Epithelial cell of proximal tubule (primary cell): ENCODE results near the gene UGT1A4. TPM values are rescaled to one million over a fixed set of nuclear protein-coding genes. Genes with fewer than 3 reads are reported as not detected.
"Not testable (repeated sequence)": the region's sequence is repeated elsewhere in the genome, so short reads cannot be mapped to it uniquely, and the experiment has no call there.

Experiments
- DNase-seq: peaks from one replicate; pipeline ENCODE4 v3.0.0-alpha.2; 2011; ENCODE audit warnings: low read depth
- H3K4me3 ChIP-seq: 2 replicates; pipeline ENCODE4 v1.5.1; 2011; ENCODE audit warnings: low read depth, mild to moderate bottlenecking, low read length
- total RNA-seq: library from RNA; depleted of rRNA; stranded (reverse); fragments of >200 nt; gene quantifications from 2 replicates; pipeline ENCODE4 v1.2.3, GENCODE V29; 2015
- TF ChIP-seq, protein P1 (sequence below): conservative IDR thresholded peaks from 2 replicates; pipeline ENCODE4 v1.5.1; 2012; ENCODE audit warnings: low read depth, mild to moderate bottlenecking, low read length

Gene UGT1A4
- total RNA-seq, 1 donor from 2014 or later, result not detected

DNA sequence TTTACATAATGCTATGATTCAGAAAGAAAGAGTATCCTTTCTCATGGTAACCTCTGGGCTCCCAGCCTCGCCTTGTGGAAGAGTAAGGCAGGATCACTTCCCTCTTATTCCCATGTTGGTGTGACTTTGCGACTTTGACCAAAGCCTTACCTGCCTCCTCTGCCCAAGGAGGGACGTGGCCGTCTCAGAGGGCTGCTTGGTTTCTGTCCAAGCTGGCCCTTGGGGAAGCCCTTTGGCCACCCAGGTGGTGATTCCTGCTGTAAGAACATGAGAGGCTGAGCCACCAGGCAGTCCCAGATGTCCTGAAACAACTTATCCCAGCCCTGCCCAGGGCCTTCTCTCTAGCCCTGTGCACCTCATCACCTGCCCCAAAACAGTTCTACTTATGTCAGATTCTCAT is 19.8 kb upstream of the UGT1A4 start:
- no peak overlapping the region for H3K4me3 ChIP-seq
- no peak for DNase-seq
- TF ChIP-seq, protein P1, sequence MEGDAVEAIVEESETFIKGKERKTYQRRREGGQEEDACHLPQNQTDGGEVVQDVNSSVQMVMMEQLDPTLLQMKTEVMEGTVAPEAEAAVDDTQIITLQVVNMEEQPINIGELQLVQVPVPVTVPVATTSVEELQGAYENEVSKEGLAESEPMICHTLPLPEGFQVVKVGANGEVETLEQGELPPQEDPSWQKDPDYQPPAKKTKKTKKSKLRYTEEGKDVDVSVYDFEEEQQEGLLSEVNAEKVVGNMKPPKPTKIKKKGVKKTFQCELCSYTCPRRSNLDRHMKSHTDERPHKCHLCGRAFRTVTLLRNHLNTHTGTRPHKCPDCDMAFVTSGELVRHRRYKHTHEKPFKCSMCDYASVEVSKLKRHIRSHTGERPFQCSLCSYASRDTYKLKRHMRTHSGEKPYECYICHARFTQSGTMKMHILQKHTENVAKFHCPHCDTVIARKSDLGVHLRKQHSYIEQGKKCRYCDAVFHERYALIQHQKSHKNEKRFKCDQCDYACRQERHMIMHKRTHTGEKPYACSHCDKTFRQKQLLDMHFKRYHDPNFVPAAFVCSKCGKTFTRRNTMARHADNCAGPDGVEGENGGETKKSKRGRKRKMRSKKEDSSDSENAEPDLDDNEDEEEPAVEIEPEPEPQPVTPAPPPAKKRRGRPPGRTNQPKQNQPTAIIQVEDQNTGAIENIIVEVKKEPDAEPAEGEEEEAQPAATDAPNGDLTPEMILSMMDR, result no peak

DNA sequence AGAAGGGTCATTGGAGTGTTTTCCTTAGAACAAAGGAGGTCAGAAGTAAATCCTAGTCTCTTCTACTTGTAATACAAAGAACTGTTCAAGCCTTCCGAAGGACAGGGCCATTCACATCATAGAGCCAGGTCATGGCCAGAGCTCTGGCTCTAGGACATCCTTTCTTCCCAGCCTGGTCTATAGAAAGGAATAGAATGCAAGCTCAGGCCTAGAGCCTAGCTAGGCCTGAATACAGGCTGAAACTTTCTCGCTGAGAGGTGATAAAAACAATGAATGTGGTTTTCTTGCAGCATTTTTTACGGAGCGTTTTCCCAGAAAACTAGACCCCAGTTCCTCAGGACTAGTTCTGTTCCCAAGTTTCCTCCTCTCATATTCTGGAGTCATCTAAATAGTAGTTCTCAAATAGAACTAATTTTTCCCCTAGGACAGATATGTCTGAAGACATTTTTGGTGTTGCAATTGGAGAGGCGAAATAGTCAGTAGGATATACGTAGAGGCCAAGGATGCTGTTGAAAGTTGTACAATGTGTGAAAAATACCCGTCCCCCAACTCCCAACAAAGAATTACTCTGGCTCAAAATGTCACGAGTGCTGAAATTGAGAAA is 19.0 kb upstream of the UGT1A4 start:
- TF ChIP-seq, protein P1, result no peak
- DNase-seq, result no peak
- no peak overlapping the region for H3K4me3 ChIP-seq

DNA sequence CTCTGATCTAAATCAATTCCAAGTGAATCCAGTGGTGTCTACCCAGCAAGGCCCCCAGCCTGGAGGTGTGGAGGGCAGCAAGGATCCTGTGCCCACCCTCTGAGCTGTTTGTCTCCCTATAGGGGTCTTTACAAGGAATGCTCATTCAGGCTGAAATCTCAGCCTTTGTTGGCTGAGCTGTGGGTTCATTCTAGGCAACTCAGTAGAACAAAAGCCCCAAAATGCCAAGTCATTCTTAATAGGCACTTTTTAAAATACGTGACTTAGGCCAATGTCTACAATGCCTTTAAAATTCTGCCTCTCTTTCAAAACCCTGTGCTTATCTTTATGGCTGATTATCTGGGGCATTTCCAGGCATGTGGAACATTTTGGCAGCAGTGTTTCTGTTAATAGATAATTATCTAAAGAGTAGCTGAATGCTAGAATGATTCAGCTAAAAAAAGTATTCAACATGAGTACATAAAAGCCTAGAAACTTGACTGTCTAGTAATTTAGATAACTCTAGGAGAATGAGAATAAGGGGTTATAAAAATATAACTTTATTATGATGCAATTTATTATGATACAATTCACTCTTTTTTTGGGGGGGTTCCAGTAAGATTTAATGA is 18.4 kb upstream of the UGT1A4 start:
- DNase-seq, result peak; percentile 92
- TF ChIP-seq, protein P1, result no peak
- no peak overlapping the region for H3K4me3 ChIP-seq

DNA sequence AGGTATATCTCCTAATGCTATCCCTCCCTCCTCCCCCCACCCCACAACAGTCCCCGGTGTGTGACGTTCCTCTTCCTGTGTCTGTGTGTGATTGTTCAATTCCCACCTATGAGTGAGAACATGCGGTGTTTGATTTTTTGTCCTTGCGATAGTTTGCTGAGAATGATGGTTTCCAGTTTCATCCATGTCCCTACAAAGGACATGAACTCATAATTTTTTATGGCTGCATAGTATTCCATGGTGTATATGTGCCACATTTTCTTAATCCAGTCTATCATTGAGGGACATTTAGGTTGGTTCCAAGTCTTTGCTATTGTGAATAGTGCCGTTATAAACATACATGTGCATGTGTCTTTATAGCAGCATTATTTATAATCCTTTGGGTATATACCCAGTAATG is 17.7 kb upstream of the UGT1A4 start:
- not testable (repeated sequence) for H3K4me3 ChIP-seq, DNase-seq

DNA sequence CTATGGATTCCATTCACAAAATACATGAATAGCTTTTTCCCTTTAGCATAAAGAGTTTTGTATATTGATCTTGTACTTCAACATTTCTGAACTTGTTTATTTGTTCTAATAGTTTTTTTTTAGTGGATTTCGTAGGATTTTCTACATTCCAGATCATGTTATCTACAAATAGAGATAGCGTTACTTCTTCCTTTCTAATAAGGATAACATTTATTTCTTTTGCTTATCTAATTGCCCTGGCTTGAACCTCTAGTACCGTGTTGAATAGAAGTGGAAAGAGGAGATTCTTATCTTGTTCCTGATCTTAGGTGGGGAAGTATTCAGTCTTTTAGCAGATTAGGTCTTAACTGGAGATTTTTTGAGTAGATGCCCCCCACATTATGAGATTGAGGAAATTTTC is 16.3 kb upstream of the UGT1A4 start:
- H3K4me3 ChIP-seq, result no peak overlapping the region
- no peak for DNase-seq
- TF ChIP-seq, protein P1, result no peak

DNA sequence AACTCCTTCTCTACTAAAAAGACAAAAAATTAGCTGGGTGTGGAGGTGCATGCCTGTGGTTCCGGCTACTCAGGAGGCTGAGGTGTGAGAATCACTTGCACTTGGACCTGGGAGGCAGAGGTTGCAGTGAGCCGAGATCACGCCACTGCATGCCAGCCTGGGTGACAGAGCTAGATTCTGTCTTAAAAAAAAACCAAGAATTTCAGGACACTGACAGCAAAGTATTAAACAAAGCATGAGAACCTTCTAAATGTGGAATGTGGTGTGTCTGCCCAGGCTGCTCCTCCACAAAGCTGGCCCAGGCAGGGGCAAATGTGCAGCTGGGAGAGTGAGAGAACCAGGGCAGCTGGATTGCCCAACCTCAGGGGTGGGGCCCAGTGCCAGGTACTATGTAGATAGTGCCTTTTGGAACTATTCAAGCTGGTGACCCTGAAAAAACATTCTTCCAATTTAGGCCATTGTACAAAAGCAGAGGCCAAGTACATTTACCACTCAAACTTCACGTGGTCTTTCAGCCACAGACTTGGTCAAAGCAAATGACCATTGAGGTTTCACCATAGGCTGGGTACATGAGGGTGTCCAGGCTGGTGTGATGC is 12.5 kb upstream of the UGT1A4 start:
- H3K4me3 ChIP-seq, result no peak overlapping the region
- TF ChIP-seq, protein P1, result no peak
- no peak for DNase-seq

DNA sequence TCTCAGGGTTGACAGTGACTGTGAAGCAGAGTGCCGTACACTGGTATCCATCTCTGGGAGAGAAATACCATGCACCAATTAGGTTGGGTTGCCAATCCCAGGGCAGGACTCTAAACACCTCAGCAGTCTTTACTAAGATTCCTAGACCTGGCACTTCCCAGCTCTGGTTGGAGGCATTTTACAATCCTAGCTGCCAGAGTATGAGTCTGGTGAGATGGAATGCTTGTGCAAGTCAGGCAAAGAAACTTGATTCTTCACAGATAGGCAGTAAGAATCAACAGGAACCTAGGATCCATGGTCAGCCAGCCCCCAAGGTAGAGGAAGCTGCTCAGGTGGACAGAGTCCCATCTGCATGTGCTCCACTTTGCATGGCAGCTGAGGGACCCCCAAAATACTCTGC is 11.8 kb upstream of the UGT1A4 start:
- H3K4me3 ChIP-seq, result no peak overlapping the region
- TF ChIP-seq, protein P1, result no peak
- DNase-seq, result no peak
